ENCODE data around the gene SLK.

DNA sequence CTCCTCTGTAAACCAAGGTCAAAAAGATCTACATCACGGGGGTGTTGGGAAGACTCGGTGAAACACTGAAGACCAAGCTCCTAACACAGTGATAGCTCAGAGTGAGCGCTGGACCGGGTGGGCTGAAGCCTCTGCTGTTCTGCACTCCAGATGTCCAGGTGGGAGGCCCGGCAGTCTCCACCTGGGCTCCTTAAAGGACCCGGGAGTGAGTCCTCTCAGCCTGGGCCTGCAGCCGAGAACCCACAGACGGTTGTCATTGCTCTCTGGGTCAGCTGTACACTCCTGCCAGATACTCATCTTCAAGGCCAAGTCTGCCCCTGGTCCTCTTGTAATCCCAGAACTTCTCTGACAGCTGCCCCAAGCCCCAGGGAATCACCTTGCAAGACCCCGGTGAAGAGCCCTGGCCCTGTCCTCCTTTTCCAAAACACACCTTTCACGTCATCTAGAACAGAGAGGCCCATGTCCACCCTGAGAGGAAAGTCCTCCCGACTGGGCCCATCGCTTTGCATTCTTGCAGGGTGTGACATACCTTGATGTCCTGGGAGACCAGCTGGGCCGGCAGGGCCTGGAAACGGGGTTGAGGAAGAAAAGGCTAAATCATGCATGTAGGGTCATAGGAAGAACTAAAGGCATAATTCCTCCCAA lies 75.1 kb downstream of the SLK start:
- no peak for TF ChIP-seq POLR2AphosphoS5 (IDR thresholded peaks at IDR 0.05; ENCODE audit: borderline replicate concordance, low read depth, low read length)
- TF ChIP-seq EZH2 (IDR thresholded peaks at IDR 0.05): no peak
- no peak for TF ChIP-seq FOXP2 (optimal IDR thresholded peaks at IDR 0.05; ENCODE audit: control extremely low read depth, extremely low read length, insufficient read depth)

Measured in SK-N-MC (cell line).